H9 (cell line): ENCODE results near the gene PAK1IP1. TPM values are rescaled to one million over a fixed set of nuclear protein-coding genes. Genes with fewer than 3 reads are reported as not detected.
A peak's percentile ranks its signal among the peaks of the same experiment; 100 is the strongest.

Experiments
- DNase-seq: peaks from one replicate; pipeline ENCODE4 v3.0.0-alpha.2; 2017
- H2AFZ ChIP-seq: one replicate; pipeline ENCODE4 v1.6.1; 2013; ENCODE audit warnings: mild to moderate bottlenecking, low read length, control low read depth, moderate library complexity
- H2AK5ac ChIP-seq: 2 replicates; pipeline ENCODE4 v1.6.1; 2013; ENCODE audit warnings: low read length, control low read depth, mixed read lengths; ENCODE audit not compliant: insufficient read length
- H2BK120ac ChIP-seq: one replicate; pipeline ENCODE4 v1.6.1; 2013; ENCODE audit warnings: low read depth, mild to moderate bottlenecking, low read length, control low read depth, inconsistent platforms; ENCODE audit not compliant: poor library complexity, severe bottlenecking
- H2BK12ac ChIP-seq: 2 replicates; pipeline ENCODE4 v1.6.1; 2013; ENCODE audit warnings: low read length, control low read depth, mixed read lengths, low read depth; ENCODE audit not compliant: insufficient read length
- H2BK15ac ChIP-seq: 2 replicates; pipeline ENCODE4 v1.6.1; 2013; ENCODE audit warnings: low read depth, low read length, control low read depth
- H2BK20ac ChIP-seq: one replicate; pipeline ENCODE4 v1.6.1; 2013; ENCODE audit warnings: low read depth, mild to moderate bottlenecking, low read length, control low read depth, inconsistent platforms; ENCODE audit not compliant: poor library complexity, severe bottlenecking
- H2BK5ac ChIP-seq: 2 replicates; pipeline ENCODE4 v1.6.1; 2013; ENCODE audit warnings: low read length, control low read depth, mixed read lengths; ENCODE audit not compliant: insufficient read length
- H3K14ac ChIP-seq: 2 replicates; pipeline ENCODE4 v1.6.1; 2013; ENCODE audit warnings: low read length, control low read depth; ENCODE audit not compliant: insufficient read depth
- H3K18ac ChIP-seq: 2 replicates; pipeline ENCODE4 v1.6.1; 2013; ENCODE audit warnings: low read depth, mild to moderate bottlenecking, mixed read lengths, low read length, control low read depth; ENCODE audit not compliant: insufficient read length
- H3K23ac ChIP-seq: 2 replicates; pipeline ENCODE4 v1.6.1; 2013; ENCODE audit warnings: low read length, control low read depth, mixed read lengths, low read depth; ENCODE audit not compliant: insufficient read length
- H3K23me2 ChIP-seq: 2 replicates; pipeline ENCODE4 v1.6.1; 2013; ENCODE audit warnings: low read depth, mild to moderate bottlenecking, mixed read lengths, low read length, control low read depth; ENCODE audit not compliant: insufficient read length, poor library complexity, severe bottlenecking
- H3K27ac ChIP-seq: 2 replicates; pipeline ENCODE4 v1.5.1; 2013; ENCODE audit warnings: low read length, control low read depth, mixed read lengths, low read depth; ENCODE audit not compliant: insufficient read length
- H3K27me3 ChIP-seq: 2 replicates; pipeline ENCODE4 v1.6.1; 2013; ENCODE audit warnings: low read length, control low read depth, inconsistent platforms; ENCODE audit not compliant: insufficient read depth
- H3K4ac ChIP-seq: 2 replicates; pipeline ENCODE4 v1.6.1; 2013; ENCODE audit warnings: low read depth, mild to moderate bottlenecking, control low read depth, inconsistent platforms, low read length, moderate library complexity
- H3K4me1 ChIP-seq: 2 replicates; pipeline ENCODE4 v1.6.1; 2013; ENCODE audit warnings: low read length, control low read depth, inconsistent platforms; ENCODE audit not compliant: insufficient read depth
- H3K4me2 ChIP-seq: 2 replicates; pipeline ENCODE4 v1.6.1; 2013; ENCODE audit warnings: low read length, control low read depth, mixed read lengths; ENCODE audit not compliant: insufficient read length, insufficient read depth
- H3K56ac ChIP-seq: 2 replicates; pipeline ENCODE4 v1.6.1; 2013; ENCODE audit warnings: low read depth, mild to moderate bottlenecking, mixed read lengths, low read length, control low read depth; ENCODE audit not compliant: insufficient read length
- H3K79me1 ChIP-seq: 2 replicates; pipeline ENCODE4 v1.6.1; 2013; ENCODE audit warnings: low read depth, mild to moderate bottlenecking, moderate library complexity, low read length, control low read depth, inconsistent platforms; ENCODE audit not compliant: insufficient read depth, poor library complexity, severe bottlenecking
- H3K79me2 ChIP-seq: 2 replicates; pipeline ENCODE4 v1.6.1; 2013; ENCODE audit warnings: low read length, control low read depth, inconsistent platforms; ENCODE audit not compliant: insufficient read depth
- H3K9ac ChIP-seq: 2 replicates; pipeline ENCODE4 v1.6.1; 2013; ENCODE audit warnings: low read length, control low read depth, mixed read lengths; ENCODE audit not compliant: insufficient read length; ENCODE audit errors: extremely low read depth
- H3K9me3 ChIP-seq: one replicate; pipeline ENCODE4 v1.6.1; 2013; ENCODE audit warnings: low read depth, low read length, inconsistent platforms; ENCODE audit not compliant: control insufficient read depth
- H3T11ph ChIP-seq: one replicate; pipeline ENCODE4 v1.6.1; 2013; ENCODE audit warnings: mild to moderate bottlenecking, low read length, control low read depth, inconsistent platforms
- H4K20me1 ChIP-seq: one replicate; pipeline ENCODE4 v1.6.1; 2013; ENCODE audit not compliant: control insufficient read depth, insufficient read length, insufficient read depth
- H4K5ac ChIP-seq: 2 replicates; pipeline ENCODE4 v1.6.1; 2013; ENCODE audit warnings: low read depth, mild to moderate bottlenecking, mixed read lengths, low read length, control low read depth; ENCODE audit not compliant: insufficient read length
- H4K8ac ChIP-seq: replicated peaks from 2 replicates; pipeline ENCODE4 v1.6.1; 2013; ENCODE audit warnings: low read length, control low read depth, mixed read lengths, low read depth; ENCODE audit not compliant: insufficient read length
- H4K91ac ChIP-seq: 2 replicates; pipeline ENCODE4 v1.6.1; 2013; ENCODE audit warnings: low read depth, mild to moderate bottlenecking, moderate library complexity, mixed read lengths, low read length, control low read depth; ENCODE audit not compliant: insufficient read length
- H3K27ac Mint-ChIP-seq, 3 experiments: 2 replicates in 2 of 3; 3 replicates in 1 of 3; pipeline ENCODE4 v1.8.0; 2020 to 2021; ENCODE audit warnings: mixed read lengths in 3 of 3, mild to moderate bottlenecking in 1 of 3, moderate library complexity in 1 of 3
- H3K27me3 Mint-ChIP-seq: 2 replicates; pipeline ENCODE4 v1.8.0; 2021; ENCODE audit warnings: low read depth, mild to moderate bottlenecking, moderate library complexity, mixed read lengths
- H3K36me3 Mint-ChIP-seq, 3 experiments: 2 replicates in 2 of 3; 3 replicates in 1 of 3; pipeline ENCODE4 v1.8.0; 2020 to 2021; ENCODE audit warnings: low read depth in 3 of 3, mixed read lengths in 3 of 3; ENCODE audit not compliant: insufficient read depth in 1 of 3
- H3K4me1 Mint-ChIP-seq, 2 experiments: 2 replicates each; pipeline ENCODE4 v1.8.0; 2020; ENCODE audit warnings: mixed read lengths in 2 of 2
- H3K4me3 Mint-ChIP-seq, 2 experiments: 2 replicates in 1 of 2; 3 replicates in 1 of 2; pipeline ENCODE4 v1.8.0; 2020 to 2021; ENCODE audit warnings: mild to moderate bottlenecking in 2 of 2, mixed read lengths in 2 of 2, moderate library complexity in 1 of 2
- H3K9me3 Mint-ChIP-seq, 2 experiments: 2 replicates in 1 of 2; 3 replicates in 1 of 2; pipeline ENCODE4 v1.8.0; 2020; ENCODE audit warnings: mild to moderate bottlenecking in 2 of 2, mixed read lengths in 2 of 2, moderate library complexity in 1 of 2
- WGBS: extraction: QIAGEN DNeasy Blood & Tissue Kit; methylation state at CpG from one replicate; pipeline ENCODE4 v1.1.7; 2013; ENCODE audit warnings: missing lambda C conversion rate, low lambda C conversion rate, mixed read lengths; ENCODE audit not compliant: insufficient read length; ENCODE audit errors: extremely low coverage; 5-methylcytosine and 5-hydroxymethylcytosine counted together
- total RNA-seq: library from RNA; stranded (reverse); gene quantifications from 2 replicates; pipeline ENCODE4 v1.2.1, GENCODE V29; 2021
- TF ChIP-seq, protein P1 (sequence below): fragments of 200-600 bp; sonication (generic); conservative IDR thresholded peaks from 3 replicates; pipeline ENCODE4 v1.8.0; 2021; ENCODE audit warnings: antibody characterized with exemption, mild to moderate bottlenecking

The PAK1IP1 gene
- total RNA-seq, 1 experiment from 2014 or later, result 44.8 TPM

DNA sequence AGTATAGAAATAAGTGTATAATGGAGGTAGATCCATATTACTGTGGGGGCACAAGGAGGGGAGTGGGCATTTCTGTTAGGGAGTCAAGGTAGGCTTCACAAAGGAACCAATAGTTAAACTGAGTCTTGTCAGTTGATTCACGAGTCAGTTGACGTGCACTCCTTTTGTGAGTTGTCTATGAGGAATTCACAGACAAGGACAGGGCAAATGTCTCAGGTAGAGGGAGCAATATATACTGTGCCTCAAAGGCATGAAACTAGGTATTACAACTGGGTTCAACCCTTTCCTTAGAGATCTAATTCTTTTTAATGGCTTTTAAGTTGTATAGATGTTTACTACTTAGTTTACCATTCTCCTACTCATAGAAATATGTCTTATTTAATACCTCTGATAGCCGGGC, 39.1 kb downstream of the PAK1IP1 start:
- DNase-seq, result no peak
- Histone ChIP-seq H3K4me1 (no peaks in the 10 kb centered on the region), H2BK12ac (no peak overlapping the region), H3K27me3 (no peaks in the 10 kb centered on the region), H3T11ph (no peak overlapping the region), H3K18ac (no peak overlapping the region), H2BK120ac (no peak overlapping the region), H2BK15ac (no peak overlapping the region), H3K27ac (no peak overlapping the region), H4K91ac (no peak overlapping the region), H4K5ac (no peak overlapping the region), H3K9ac (no peak overlapping the region), H3K56ac (no peak overlapping the region), H4K8ac (no peak overlapping the region), H2AK5ac (no peak overlapping the region), H2BK20ac (no peak overlapping the region), H2AFZ (no peak overlapping the region), H4K20me1 (no peaks in the 10 kb centered on the region), H3K4ac (no peak overlapping the region), H3K9me3 (no peaks in the 10 kb centered on the region), H3K23ac (no peak overlapping the region), H3K23me2 (no peaks in the 10 kb centered on the region), H2BK5ac (no peak overlapping the region), H3K4me2 (no peak overlapping the region), H3K79me2 (no peaks in the 10 kb centered on the region), H3K14ac (no peak overlapping the region), H3K79me1 (no peaks in the 10 kb centered on the region)
- H3K9me3 Mint-ChIP-seq, result no peaks in the 10 kb centered on the region
- no peaks in the 10 kb centered on the region for H3K27me3 Mint-ChIP-seq
- no CpG with 5 or more reads among the region's 3 CpGs for WGBS
- TF ChIP-seq, protein P1, sequence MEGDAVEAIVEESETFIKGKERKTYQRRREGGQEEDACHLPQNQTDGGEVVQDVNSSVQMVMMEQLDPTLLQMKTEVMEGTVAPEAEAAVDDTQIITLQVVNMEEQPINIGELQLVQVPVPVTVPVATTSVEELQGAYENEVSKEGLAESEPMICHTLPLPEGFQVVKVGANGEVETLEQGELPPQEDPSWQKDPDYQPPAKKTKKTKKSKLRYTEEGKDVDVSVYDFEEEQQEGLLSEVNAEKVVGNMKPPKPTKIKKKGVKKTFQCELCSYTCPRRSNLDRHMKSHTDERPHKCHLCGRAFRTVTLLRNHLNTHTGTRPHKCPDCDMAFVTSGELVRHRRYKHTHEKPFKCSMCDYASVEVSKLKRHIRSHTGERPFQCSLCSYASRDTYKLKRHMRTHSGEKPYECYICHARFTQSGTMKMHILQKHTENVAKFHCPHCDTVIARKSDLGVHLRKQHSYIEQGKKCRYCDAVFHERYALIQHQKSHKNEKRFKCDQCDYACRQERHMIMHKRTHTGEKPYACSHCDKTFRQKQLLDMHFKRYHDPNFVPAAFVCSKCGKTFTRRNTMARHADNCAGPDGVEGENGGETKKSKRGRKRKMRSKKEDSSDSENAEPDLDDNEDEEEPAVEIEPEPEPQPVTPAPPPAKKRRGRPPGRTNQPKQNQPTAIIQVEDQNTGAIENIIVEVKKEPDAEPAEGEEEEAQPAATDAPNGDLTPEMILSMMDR, result no peak
- peaks cover 18 to 36% (median 33%) of the 10 kb centered on the region in 3 experiments; a peak in 6 of 7 replicates for H3K36me3 Mint-ChIP-seq
- peak overlapping the region in 1 of 3 experiments; percentile 46; a peak in 3 of 7 replicates for H3K27ac Mint-ChIP-seq
- H3K4me1 Mint-ChIP-seq, result no peaks in the 10 kb centered on the region
- H3K4me3 Mint-ChIP-seq, result no peak overlapping the region
